Measurements from ENCODE around the gene SPX.

The SPX gene

DNA sequence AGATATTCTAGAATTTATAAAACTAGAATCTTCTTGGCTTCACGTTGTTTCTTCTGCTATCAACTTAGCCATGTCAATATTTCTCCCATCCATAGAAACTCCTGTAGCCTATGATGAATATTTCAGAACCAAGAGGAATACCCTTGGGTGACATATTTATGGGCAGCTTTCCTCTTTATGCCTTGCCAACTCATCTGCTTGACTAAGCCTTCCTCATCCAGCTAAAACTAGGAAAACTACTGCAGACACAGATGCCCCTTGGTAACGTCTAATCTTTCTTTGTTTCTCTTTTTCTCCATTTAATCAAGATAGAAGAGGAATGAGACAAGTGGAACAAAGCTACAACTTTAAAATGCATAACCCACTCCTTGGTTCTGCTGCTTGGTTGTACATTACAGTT, 18.2 kb upstream of the SPX start:
- TF ChIP-seq POLR2AphosphoS5 (IDR thresholded peaks at IDR 0.05; ENCODE audit: low read depth, low read length) (no peak), POLR2A (IDR thresholded peaks at IDR 0.05; ENCODE audit: low read depth, low read length) (no peak), TAF1 (IDR thresholded peaks at IDR 0.05; ENCODE audit: borderline replicate concordance, low read depth, low read length) (no peak)
- DNase-seq (ENCODE audit: insufficient read length): no peak
- no peak for FAIRE-seq

DNA sequence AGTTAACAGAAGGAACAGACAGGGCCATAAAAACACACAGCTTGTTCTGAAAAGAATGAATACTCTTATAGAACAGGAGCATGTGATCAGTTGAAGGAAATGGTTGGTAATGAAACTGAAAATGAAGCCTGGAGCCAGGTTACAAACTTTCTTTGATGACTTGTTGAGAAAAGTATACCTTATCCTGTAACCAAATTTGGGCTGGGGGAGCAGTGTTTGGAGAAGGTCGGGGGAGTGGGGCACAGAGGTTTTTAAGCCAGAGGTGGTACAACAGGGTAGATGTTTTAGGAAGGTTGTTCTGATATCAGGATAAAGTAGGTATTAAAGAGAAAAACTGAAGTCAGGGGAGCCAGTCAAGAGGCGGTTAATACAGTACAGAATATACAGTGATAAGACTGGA, 16.3 kb upstream of the SPX start:
- FAIRE-seq: peak; percentile 81
- TF ChIP-seq POLR2A (IDR thresholded peaks at IDR 0.05; ENCODE audit: low read depth, low read length) (no peak), POLR2AphosphoS5 (IDR thresholded peaks at IDR 0.05; ENCODE audit: low read depth, low read length) (no peak), TAF1 (IDR thresholded peaks at IDR 0.05; ENCODE audit: borderline replicate concordance, low read depth, low read length) (no peak)
- DNase-seq (ENCODE audit: insufficient read length): peak; percentile 5

GRCh38 chr12:21516281-21516680, 9.8 kb upstream of the SPX start:
- TF ChIP-seq POLR2A (IDR thresholded peaks at IDR 0.05; ENCODE audit: low read depth, low read length) (no peak), POLR2AphosphoS5 (IDR thresholded peaks at IDR 0.05; ENCODE audit: low read depth, low read length) (no peak), TAF1 (IDR thresholded peaks at IDR 0.05; ENCODE audit: borderline replicate concordance, low read depth, low read length) (no peak)
- no peak for DNase-seq (ENCODE audit: insufficient read length)
- FAIRE-seq: no peak

DNA sequence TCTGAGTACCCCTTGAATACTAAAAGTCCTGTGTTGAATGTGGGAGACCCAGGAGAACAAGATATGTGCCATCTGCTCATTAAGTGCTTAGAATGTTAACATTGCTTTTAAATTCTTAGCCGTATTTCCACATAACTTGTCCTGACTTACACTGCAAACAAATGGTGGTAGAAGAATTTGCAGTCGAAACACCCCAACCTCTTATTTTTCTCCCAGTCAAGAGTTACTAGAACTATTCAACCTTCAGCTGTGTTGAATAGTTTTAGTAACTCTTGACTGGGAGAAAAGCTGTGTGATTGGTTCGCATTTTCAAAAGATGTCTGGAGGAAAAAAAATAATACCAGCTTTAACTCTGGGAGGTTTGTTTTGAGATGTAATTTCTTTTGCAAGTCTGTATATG, 7.6 kb upstream of the SPX start:
- TF ChIP-seq POLR2AphosphoS5 (IDR thresholded peaks at IDR 0.05; ENCODE audit: low read depth, low read length): no peak
- no peak for TF ChIP-seq TAF1 (IDR thresholded peaks at IDR 0.05; ENCODE audit: borderline replicate concordance, low read depth, low read length)
- no peak for TF ChIP-seq POLR2A (IDR thresholded peaks at IDR 0.05; ENCODE audit: low read depth, low read length)
- no peak for DNase-seq (ENCODE audit: insufficient read length)
- FAIRE-seq: no peak

- no peak for TF ChIP-seq TAF1 (IDR thresholded peaks at IDR 0.05; ENCODE audit: borderline replicate concordance, low read depth, low read length)
- no peak for TF ChIP-seq POLR2A (IDR thresholded peaks at IDR 0.05; ENCODE audit: low read depth, low read length)
- TF ChIP-seq POLR2AphosphoS5 (IDR thresholded peaks at IDR 0.05; ENCODE audit: low read depth, low read length): no peak
- FAIRE-seq: no peak
- DNase-seq (ENCODE audit: insufficient read length): no peak
Observed at GRCh38 chr12:21521541-21521940, 4.6 kb upstream of the SPX start.

- TF ChIP-seq POLR2A (IDR thresholded peaks at IDR 0.05; ENCODE audit: low read depth, low read length) (no peak), POLR2AphosphoS5 (IDR thresholded peaks at IDR 0.05; ENCODE audit: low read depth, low read length) (no peak), TAF1 (IDR thresholded peaks at IDR 0.05; ENCODE audit: borderline replicate concordance, low read depth, low read length) (no peak)
- no peak for FAIRE-seq
- DNase-seq (ENCODE audit: insufficient read length): no peak
Observed at GRCh38 chr12:21523148-21523547, 2.9 kb upstream of the SPX start.

DNA sequence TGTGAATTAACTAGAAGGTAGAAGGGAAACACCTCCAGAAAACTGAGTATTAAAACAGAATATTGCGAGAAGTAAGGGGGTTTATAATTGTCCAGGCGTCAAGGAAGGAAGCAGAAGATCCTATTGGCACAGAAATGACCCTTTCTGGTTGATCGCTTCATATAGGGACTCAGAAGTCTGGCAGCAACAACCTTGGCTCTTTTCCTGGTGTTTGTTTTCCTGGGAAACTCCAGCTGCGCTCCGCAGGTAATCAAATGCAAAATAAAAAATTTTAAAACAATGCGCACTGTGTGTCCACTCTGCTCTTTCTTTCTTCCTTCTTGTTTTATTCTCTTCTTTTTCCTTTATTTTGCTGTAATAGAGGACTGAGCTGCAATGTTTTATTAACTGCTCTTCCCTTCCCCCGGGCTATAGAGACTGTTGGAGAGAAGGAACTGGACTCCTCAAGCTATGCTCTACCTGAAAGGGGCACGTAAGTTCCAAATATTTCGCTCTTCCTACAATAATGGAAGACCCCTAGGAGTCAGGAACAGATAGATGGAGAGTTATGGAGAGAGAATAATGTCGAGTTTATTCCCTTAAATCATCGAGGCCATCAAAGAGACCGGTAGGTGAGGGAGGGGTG, 737 bp downstream of the SPX start:
- TF ChIP-seq POLR2AphosphoS5 (IDR thresholded peaks at IDR 0.05; ENCODE audit: low read depth, low read length) (no peak), TAF1 (IDR thresholded peaks at IDR 0.05; ENCODE audit: borderline replicate concordance, low read depth, low read length) (no peak), POLR2A (IDR thresholded peaks at IDR 0.05; ENCODE audit: low read depth, low read length) (no peak)
- FAIRE-seq (no peak), DNase-seq (ENCODE audit: insufficient read length) (no peak)

- peak; percentile 33 for FAIRE-seq
- no peak for TF ChIP-seq POLR2A (IDR thresholded peaks at IDR 0.05; ENCODE audit: low read depth, low read length)
- TF ChIP-seq POLR2AphosphoS5 (IDR thresholded peaks at IDR 0.05; ENCODE audit: low read depth, low read length): no peak
- no peak for TF ChIP-seq TAF1 (IDR thresholded peaks at IDR 0.05; ENCODE audit: borderline replicate concordance, low read depth, low read length)
- DNase-seq (ENCODE audit: insufficient read length): peak; percentile 41
Observed at GRCh38 chr12:21527451-21528180, 1.5 kb downstream of the SPX start.

GRCh38 chr12:21528953-21529352, 2.9 kb downstream of the SPX start:
- FAIRE-seq: no peak
- TF ChIP-seq POLR2AphosphoS5 (IDR thresholded peaks at IDR 0.05; ENCODE audit: low read depth, low read length): no peak
- no peak for TF ChIP-seq TAF1 (IDR thresholded peaks at IDR 0.05; ENCODE audit: borderline replicate concordance, low read depth, low read length)
- TF ChIP-seq POLR2A (IDR thresholded peaks at IDR 0.05; ENCODE audit: low read depth, low read length): no peak
- DNase-seq (ENCODE audit: insufficient read length): no peak

- DNase-seq (ENCODE audit: insufficient read length): no peak
- no peak for TF ChIP-seq POLR2AphosphoS5 (IDR thresholded peaks at IDR 0.05; ENCODE audit: low read depth, low read length)
- FAIRE-seq: no peak
Observed at GRCh38 chr12:21529456-21529855, 3.4 kb downstream of the SPX start.

GRCh38 chr12:21538061-21538653, 12.1 kb downstream of the SPX start:
- FAIRE-seq: no peak

DNA sequence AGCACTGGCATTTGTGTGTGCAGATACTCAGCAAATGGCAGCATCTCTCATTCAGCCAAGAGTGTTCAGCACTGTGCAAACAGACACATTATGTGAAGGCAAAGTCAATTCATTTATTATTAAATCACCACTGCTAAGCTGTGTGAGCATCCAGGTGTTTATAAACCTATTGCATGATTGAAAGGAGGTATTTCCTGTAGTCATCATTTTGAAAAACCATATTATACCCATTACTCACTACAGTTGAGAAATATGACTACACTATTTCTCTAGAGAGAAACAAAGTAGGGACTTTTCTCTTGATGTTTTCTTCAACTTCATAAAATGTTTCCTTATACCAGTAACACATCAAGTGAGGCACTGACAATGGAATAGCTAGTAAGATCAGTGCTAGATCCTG, 13.7 kb downstream of the SPX start:
- DNase-seq (ENCODE audit: insufficient read length) (no peak), FAIRE-seq (no peak)

More at GRCh38 chr12:21538061-21538653, 12.1 kb downstream of the SPX start:
- TF ChIP-seq POLR2A (IDR thresholded peaks at IDR 0.05; ENCODE audit: low read depth, low read length) (no peak), POLR2AphosphoS5 (IDR thresholded peaks at IDR 0.05; ENCODE audit: low read depth, low read length) (no peak), TAF1 (IDR thresholded peaks at IDR 0.05; ENCODE audit: borderline replicate concordance, low read depth, low read length) (no peak)
- DNase-seq (ENCODE audit: insufficient read length): no peak

More for the DNA sequence above, 13.7 kb downstream of the SPX start:
- TF ChIP-seq POLR2AphosphoS5 (IDR thresholded peaks at IDR 0.05; ENCODE audit: low read depth, low read length) (no peak), TAF1 (IDR thresholded peaks at IDR 0.05; ENCODE audit: borderline replicate concordance, low read depth, low read length) (no peak)
